Mucosa of rectum (tissue), 2 donors: ENCODE data around the gene PDSS2.

ENCODE experiments used
- H3K27ac ChIP-seq, 2 donors: one replicate each; pipeline ENCODE4 v1.7.0; 2013; ENCODE audit warnings: inconsistent platforms in 2 of 2, low read depth in 2 of 2, low read length in 2 of 2
- H3K27me3 ChIP-seq, 2 donors: one replicate each; pipeline ENCODE4 v1.7.0; 2013; ENCODE audit warnings: low read length in 2 of 2; ENCODE audit not compliant: control insufficient read depth in 2 of 2, insufficient read depth in 2 of 2
- H3K36me3 ChIP-seq, 2 donors: one replicate each; pipeline ENCODE4 v1.7.0; 2013; ENCODE audit warnings: low read length in 2 of 2; ENCODE audit not compliant: control insufficient read depth in 2 of 2, insufficient read depth in 2 of 2
- H3K4me1 ChIP-seq, 2 donors: one replicate each; pipeline ENCODE4 v1.7.0; 2013; ENCODE audit warnings: low read length in 2 of 2, mild to moderate bottlenecking in 1 of 2; ENCODE audit not compliant: control insufficient read depth in 2 of 2, insufficient read depth in 2 of 2
- H3K4me3 ChIP-seq, 2 donors: one replicate each; pipeline ENCODE4 v1.7.0; 2013; ENCODE audit warnings: low read length in 2 of 2
- H3K9ac ChIP-seq, 2 donors: one replicate each; pipeline ENCODE4 v1.7.0; 2013; ENCODE audit warnings: low read length in 2 of 2, low read depth in 1 of 2, mild to moderate bottlenecking in 1 of 2
- H3K9me3 ChIP-seq, 2 donors: one replicate each; pipeline ENCODE4 v1.7.0; 2013; ENCODE audit warnings: low read length in 2 of 2; ENCODE audit not compliant: control insufficient read depth in 2 of 2
- donor health status: healthy.
- donor health status: Normal muscosa, but diverticular disease.

Gene PDSS2

DNA sequence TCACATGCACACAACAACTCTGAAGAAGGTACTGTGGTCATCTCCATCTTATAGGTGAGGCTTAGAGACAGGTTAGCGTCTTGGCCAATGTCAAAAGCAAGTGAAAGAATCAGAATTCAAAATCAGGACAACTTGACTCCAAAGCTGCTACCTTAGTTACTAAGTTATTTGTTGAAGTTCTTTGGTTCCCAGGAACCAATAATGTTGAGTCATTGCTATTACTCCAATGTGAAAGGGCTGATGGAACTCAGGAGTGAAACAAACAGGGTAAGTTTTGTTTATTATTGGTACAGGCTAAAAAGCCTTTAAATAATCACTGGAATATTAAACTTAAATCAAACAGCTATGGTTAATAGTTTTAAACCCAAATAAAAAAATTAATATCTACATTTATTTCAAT is 111.1 kb downstream of the PDSS2 start:
- no peaks in the 10 kb centered on the region for H3K9me3 ChIP-seq
- H3K4me3 ChIP-seq = no peak overlapping the region
- H3K4me1 ChIP-seq = no peaks in the 10 kb centered on the region
- no peaks in the 10 kb centered on the region for H3K27me3 ChIP-seq
- no peak overlapping the region for H3K27ac ChIP-seq
- no peak overlapping the region for H3K9ac ChIP-seq
- no peaks in the 10 kb centered on the region for H3K36me3 ChIP-seq

DNA sequence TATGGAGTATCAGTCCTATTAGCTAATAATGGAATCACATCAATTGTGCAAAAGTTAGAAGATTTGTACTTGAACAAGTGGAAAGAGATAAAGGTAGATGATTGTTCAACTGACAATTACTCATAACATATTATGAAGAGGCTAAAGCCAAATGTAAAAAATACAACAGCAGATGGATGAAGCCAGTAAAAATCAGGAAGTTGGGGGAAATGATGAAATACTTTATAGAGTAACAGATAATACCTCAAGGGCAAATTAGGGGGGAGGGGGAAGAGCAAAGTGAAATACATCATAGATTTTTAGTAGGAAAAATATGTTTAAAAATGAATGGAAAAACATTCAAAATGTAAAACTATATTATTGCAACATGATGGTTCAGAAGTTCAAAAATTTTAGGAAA is 114.0 kb downstream of the PDSS2 start:
- Histone ChIP-seq H3K27ac (no peak overlapping the region), H3K4me3 (no peak overlapping the region), H3K9ac (no peak overlapping the region), H3K27me3 (no peaks in the 10 kb centered on the region), H3K36me3 (no peaks in the 10 kb centered on the region), H3K9me3 (no peaks in the 10 kb centered on the region), H3K4me1 (no peaks in the 10 kb centered on the region)

DNA sequence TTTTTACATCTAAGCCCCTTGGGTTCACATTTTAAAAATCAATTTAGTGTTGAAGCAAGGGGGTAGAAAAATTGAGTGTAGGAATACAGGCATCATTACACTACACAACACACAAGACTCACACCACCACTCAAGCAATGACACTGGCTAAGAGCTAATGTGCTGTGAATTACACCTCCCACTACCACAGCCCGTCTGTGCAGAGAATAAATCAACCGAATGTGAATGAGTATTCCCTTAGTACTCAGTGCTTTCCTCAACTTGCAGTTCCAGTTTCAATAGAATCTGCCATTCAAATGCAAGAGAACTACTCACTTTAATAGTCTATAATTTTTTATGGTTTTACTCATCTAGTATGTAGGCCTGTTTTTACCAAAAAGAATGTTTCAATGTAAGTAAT is 114.4 kb downstream of the PDSS2 start:
- Histone ChIP-seq H3K36me3 (no peaks in the 10 kb centered on the region), H3K9ac (no peak overlapping the region), H3K27ac (no peak overlapping the region), H3K27me3 (no peaks in the 10 kb centered on the region), H3K9me3 (no peaks in the 10 kb centered on the region), H3K4me1 (no peaks in the 10 kb centered on the region), H3K4me3 (no peak overlapping the region)

DNA sequence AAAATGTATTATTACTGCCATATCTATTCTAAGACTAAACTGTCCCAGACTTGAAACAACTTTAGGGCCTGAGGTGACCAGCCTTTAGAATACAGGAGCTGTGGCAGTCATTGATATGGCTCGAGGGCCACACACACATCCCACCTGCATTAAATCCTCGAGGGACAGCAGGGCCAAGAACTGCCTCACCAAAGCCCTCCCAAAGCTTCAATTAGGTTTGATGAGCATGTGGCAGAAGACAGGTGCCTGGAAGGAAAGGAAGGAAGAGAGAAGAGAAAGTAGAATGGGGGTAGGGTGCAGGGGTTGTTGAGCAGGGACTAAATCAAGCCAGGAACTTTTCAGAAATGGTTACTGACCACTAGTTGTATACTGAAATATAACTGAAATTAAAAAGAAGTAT is 115.0 kb downstream of the PDSS2 start:
- H3K4me1 ChIP-seq = no peaks in the 10 kb centered on the region
- H3K9ac ChIP-seq = no peak overlapping the region
- no peaks in the 10 kb centered on the region for H3K27me3 ChIP-seq

DNA sequence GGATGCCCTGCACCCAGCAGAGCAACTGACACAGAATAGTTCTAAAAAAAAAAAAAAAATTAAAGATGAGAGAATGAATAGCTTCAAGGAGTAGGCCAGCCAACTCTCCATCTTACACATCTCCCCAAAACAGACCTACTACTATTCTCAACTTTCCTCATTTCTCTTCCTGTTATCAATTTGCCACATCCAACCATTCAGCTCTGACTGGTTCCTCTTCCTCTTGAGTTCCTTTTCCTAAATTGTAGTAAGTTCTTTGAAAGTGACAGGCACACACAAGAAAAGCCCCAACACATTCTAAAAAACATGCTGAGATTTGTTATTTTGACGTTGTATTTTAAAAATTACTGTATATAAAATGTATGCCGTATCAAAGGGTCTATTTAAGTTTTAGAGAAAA is 117.2 kb downstream of the PDSS2 start:
- Histone ChIP-seq H3K27me3 (no peaks in the 10 kb centered on the region), H3K9me3 (no peaks in the 10 kb centered on the region)

More for the DNA sequence above, 115.0 kb downstream of the PDSS2 start:
- Histone ChIP-seq H3K9me3 (no peaks in the 10 kb centered on the region), H3K36me3 (no peaks in the 10 kb centered on the region), H3K27ac (no peak overlapping the region), H3K4me3 (no peak overlapping the region)

DNA sequence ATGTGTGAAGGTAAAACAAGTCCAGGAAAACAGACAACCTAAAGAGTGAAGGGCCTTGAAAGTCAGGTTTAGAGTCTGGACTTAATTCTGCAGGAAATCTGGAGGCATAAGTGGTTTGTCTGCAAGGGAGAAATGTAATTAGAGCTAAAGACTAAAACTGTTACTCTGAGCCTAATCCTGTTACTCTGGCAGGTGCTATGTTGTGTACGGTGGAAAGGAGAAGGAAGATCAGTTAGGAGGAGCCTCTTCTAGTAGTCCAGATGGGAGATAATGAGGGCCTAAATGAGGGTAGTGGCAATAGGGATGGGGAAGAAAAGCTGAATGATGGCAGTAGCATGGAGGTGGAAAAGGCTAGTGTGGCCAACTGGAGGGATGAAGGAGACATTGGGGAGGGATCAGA is 118.5 kb downstream of the PDSS2 start:
- Histone ChIP-seq H3K27me3 (no peaks in the 10 kb centered on the region), H3K27ac (no peak overlapping the region)

More for the DNA sequence above, 117.2 kb downstream of the PDSS2 start:
- H3K4me1 ChIP-seq = no peaks in the 10 kb centered on the region
- no peak overlapping the region for H3K27ac ChIP-seq
- no peak overlapping the region for H3K9ac ChIP-seq
- no peak overlapping the region for H3K4me3 ChIP-seq
- no peaks in the 10 kb centered on the region for H3K36me3 ChIP-seq

DNA sequence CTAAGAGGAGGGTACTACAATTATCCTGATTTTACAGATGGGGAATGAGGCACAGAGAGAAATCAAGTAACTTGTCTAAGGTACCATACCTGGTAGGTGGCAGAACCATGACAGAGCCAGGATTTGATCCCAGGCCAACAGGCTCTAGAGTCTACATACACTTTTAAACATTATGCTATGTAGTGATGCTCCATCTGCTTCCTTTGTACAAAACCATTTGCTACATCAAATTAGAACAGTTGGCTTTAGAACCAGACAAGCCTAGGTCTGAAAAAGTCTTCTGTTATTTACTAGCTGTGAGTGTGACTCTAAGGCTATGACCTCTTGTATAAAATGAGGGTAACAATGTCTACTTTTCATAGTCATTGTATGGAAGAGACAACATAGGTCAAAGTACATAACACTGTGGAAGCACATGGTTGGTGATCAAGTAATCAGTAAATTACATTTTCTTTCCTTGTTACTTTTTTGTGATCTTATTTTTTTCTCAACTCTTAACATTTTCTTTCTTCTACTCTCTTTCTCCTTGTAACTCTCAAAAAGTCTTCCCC is 122.1 kb downstream of the PDSS2 start:
- no peaks in the 10 kb centered on the region for H3K27me3 ChIP-seq
- no peak overlapping the region for H3K9ac ChIP-seq
- no peaks in the 10 kb centered on the region for H3K36me3 ChIP-seq
- no peak overlapping the region for H3K27ac ChIP-seq
- H3K4me3 ChIP-seq = no peak overlapping the region
- H3K9me3 ChIP-seq = no peaks in the 10 kb centered on the region
- no peaks in the 10 kb centered on the region for H3K4me1 ChIP-seq

More for the DNA sequence above, 118.5 kb downstream of the PDSS2 start:
- no peak overlapping the region for H3K4me3 ChIP-seq
- H3K9me3 ChIP-seq = no peaks in the 10 kb centered on the region
- no peaks in the 10 kb centered on the region for H3K36me3 ChIP-seq
- H3K9ac ChIP-seq = no peak overlapping the region
- no peaks in the 10 kb centered on the region for H3K4me1 ChIP-seq

DNA sequence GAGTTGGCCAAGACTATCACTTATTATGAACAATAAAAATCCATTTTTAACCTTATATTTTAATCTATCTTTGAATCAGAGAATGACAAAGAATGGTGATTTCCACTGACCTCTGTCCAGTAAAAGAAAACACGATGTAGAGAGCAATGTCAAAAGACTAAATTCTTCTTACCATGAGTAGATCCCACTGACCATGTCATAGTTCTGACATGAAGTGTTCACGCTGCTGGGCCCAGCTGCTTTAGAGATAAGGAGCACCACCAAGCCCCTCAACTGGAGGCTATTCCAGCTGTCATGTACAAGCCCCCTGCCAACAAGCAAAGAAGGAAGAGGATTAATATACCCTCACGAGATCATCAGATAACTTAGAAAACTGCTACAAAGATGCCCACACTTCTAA is 125.3 kb downstream of the PDSS2 start:
- Histone ChIP-seq H3K36me3 (no peaks in the 10 kb centered on the region), H3K9ac (no peak overlapping the region), H3K4me3 (no peak overlapping the region), H3K9me3 (no peaks in the 10 kb centered on the region), H3K27ac (no peak overlapping the region), H3K27me3 (no peaks in the 10 kb centered on the region), H3K4me1 (no peaks in the 10 kb centered on the region)

DNA sequence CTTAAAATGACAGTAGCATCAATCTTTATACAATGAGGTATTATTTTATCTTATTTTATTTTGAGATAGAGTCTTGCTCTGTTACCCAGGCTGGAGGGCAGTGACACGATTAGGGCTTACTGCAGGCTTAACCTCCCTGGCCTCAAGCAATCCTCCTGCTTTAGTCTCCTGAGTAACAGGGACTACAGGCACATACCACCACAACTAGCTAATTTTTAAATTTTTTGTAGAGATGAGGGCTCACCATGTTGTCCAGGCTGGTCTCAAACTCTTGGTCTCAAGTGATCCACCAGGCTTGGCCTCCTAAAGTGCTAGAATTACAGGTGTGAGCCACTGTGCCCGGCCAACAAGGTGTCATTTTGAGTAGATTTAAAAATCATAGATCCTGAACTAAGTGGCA is 125.9 kb downstream of the PDSS2 start:
- no peak overlapping the region for H3K4me3 ChIP-seq
- H3K9me3 ChIP-seq = no peaks in the 10 kb centered on the region
- H3K36me3 ChIP-seq = no peaks in the 10 kb centered on the region
- no peaks in the 10 kb centered on the region for H3K27me3 ChIP-seq
- no peaks in the 10 kb centered on the region for H3K4me1 ChIP-seq
- H3K9ac ChIP-seq = no peak overlapping the region
- H3K27ac ChIP-seq = no peak overlapping the region

DNA sequence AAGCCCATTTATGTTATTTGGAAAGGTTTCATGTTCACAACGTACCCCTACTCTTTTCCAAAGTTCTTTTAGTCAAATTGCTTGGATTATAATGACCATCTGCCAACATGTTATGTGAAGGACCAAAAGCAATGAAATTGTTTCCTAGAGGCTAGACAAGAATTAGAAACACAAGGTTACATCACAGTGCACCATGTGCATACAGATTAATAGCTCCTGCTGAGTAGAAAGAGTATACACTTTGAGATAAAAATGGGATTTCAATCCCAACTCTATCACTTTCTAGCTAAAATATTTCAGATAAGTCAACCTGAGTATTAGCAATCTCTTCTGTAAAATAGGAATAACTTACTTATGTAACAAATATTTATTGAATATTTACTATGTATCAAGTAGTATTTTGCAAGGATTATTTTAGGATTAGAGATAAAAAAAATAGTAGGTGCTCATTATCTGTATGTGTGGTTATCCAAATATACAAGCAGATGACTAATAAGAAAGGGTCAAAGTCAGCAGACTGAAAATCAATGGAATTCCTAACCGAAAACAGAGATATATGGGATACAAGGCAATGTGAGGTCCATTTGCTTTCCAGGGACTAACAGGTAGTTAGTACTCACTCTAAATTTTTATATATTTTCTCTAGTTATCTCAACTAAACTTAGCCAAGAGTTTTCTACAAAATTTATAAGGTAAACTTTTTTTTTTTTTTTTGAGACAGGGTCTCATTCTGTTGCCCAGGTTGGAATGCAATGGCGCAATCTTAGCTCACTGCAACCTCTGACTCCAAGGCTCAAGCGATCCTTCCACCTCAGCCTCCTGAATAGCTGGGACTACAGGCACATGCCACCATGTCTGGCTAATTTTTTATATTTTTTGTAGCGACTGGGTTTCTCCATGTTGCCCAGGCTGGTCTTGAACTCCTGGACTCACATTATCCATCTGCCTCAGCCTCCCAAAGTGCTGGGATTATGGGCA is 127.7 kb downstream of the PDSS2 start:
- no peaks in the 10 kb centered on the region for H3K27me3 ChIP-seq
- H3K9ac ChIP-seq = no peak overlapping the region
- no peaks in the 10 kb centered on the region for H3K4me1 ChIP-seq
- no peaks in the 10 kb centered on the region for H3K36me3 ChIP-seq
- no peaks in the 10 kb centered on the region for H3K9me3 ChIP-seq
- no peak overlapping the region for H3K27ac ChIP-seq
- H3K4me3 ChIP-seq = no peak overlapping the region
